Hematopoietic multipotent progenitor cell (in vitro differentiated cells): Measurements from ENCODE around the gene ASIC2. TPM values are rescaled to one million over a fixed set of nuclear protein-coding genes. Genes with fewer than 3 reads are reported as not detected.
A peak's percentile ranks its signal among the peaks of the same experiment; 100 is the strongest.

Source experiments
- DNase-seq, 3 donors: peaks; one replicate each; pipeline ENCODE4 v3.0.0-alpha.2; 2011 to 2015; ENCODE audit warnings: low read depth in 2 of 3, low spot score in 2 of 3
- total RNA-seq: library from RNA; depleted of rRNA; stranded (reverse); fragments of >200 nt; gene quantifications from one replicate; pipeline ENCODE4 v1.2.3, GENCODE V29; 2012

Gene ASIC2
- total RNA-seq, 1 donor, result under 0.01 TPM

- no peak for DNase-seq
Observed at GRCh38 chr17:33039874-33040273, 253.2 kb downstream of the ASIC2 start.

GRCh38 chr17:33038740-33039139 is 254.4 kb downstream of the ASIC2 start:
- peak in 2 of 3 donors; percentile 3 to 9 for DNase-seq

- DNase-seq, result no peak
Observed at GRCh38 chr17:33033176-33033575, 259.9 kb downstream of the ASIC2 start.

- DNase-seq, result no peak
Observed at GRCh38 chr17:33028778-33029177, 264.3 kb downstream of the ASIC2 start.

- DNase-seq, result no peak
Observed at GRCh38 chr17:33028061-33028460, 265.0 kb downstream of the ASIC2 start.

GRCh38 chr17:33024688-33025486 is 268.2 kb downstream of the ASIC2 start:
- no peak for DNase-seq

GRCh38 chr17:33023790-33024189 is 269.3 kb downstream of the ASIC2 start:
- DNase-seq, result no peak

GRCh38 chr17:33021731-33022408 is 271.2 kb downstream of the ASIC2 start:
- DNase-seq, result no peak

- no peak for DNase-seq
Observed at GRCh38 chr17:33019161-33019890, 273.8 kb downstream of the ASIC2 start.

- DNase-seq, result no peak
Observed at GRCh38 chr17:33017366-33017765, 275.7 kb downstream of the ASIC2 start.

GRCh38 chr17:33016920-33017319 is 276.2 kb downstream of the ASIC2 start:
- DNase-seq, result no peak

GRCh38 chr17:33015716-33016346 is 277.3 kb downstream of the ASIC2 start:
- no peak for DNase-seq

GRCh38 chr17:33014751-33015150 is 278.3 kb downstream of the ASIC2 start:
- DNase-seq, result no peak

- DNase-seq, result no peak
Observed at GRCh38 chr17:33013596-33014375, 279.3 kb downstream of the ASIC2 start.

- DNase-seq, result no peak
Observed at GRCh38 chr17:33012522-33013033, 280.5 kb downstream of the ASIC2 start.

- no peak for DNase-seq
Observed at GRCh38 chr17:33009636-33010035, 283.5 kb downstream of the ASIC2 start.

GRCh38 chr17:33007186-33007585 is 285.9 kb downstream of the ASIC2 start:
- DNase-seq, result no peak

- no peak for DNase-seq
Observed at GRCh38 chr17:33002246-33002645, 290.8 kb downstream of the ASIC2 start.

- no peak for DNase-seq
Observed at GRCh38 chr17:32998887-32999228, 294.2 kb downstream of the ASIC2 start.
